Cardiac muscle cell (in vitro differentiated cells and primary cell): ENCODE measurements around the gene FSD1. TPM values are rescaled to one million over a fixed set of nuclear protein-coding genes. Genes with fewer than 3 reads are reported as not detected.

Source experiments
- DNase-seq, 2 donors: peaks; one replicate each; pipeline versions ENCODE4 v3.0.0 to v3.0.0-alpha.2; 2010 to 2017; ENCODE audit warnings: low read depth in 1 of 2, low spot score in 1 of 2
- H3K27ac ChIP-seq: fragments of 200-600 bp; sonication (generic); 2 replicates; pipeline ENCODE4 v1.5.1; 2016
- H3K27me3 ChIP-seq: fragments of 200-600 bp; sonication (generic); 2 replicates; pipeline ENCODE4 v1.6.0; 2016; ENCODE audit warnings: control low read depth
- H3K36me3 ChIP-seq: fragments of 200-600 bp; sonication (generic); 2 replicates; pipeline ENCODE4 v1.5.1; 2016; ENCODE audit warnings: control low read depth
- H3K4me1 ChIP-seq: fragments of 200-600 bp; sonication (generic); 2 replicates; pipeline ENCODE4 v1.8.1; 2017; ENCODE audit warnings: low read depth, mild to moderate bottlenecking, mixed run types
- H3K4me3 ChIP-seq: fragments of 200-600 bp; sonication (generic); 2 replicates; pipeline ENCODE4 v1.5.1; 2016; ENCODE audit warnings: mild to moderate bottlenecking
- H3K9me3 ChIP-seq: fragments of 200-600 bp; sonication (generic); 2 replicates; pipeline ENCODE4 v1.5.1; 2017; ENCODE audit warnings: low read depth, mild to moderate bottlenecking, control low read depth
- CTCF ChIP-seq: IDR thresholded peaks from 2 replicates; pipeline ENCODE4 v1.5.1; 2012; ENCODE audit warnings: low read depth, mild to moderate bottlenecking, low read length
- polyA plus RNA-seq: library from polyadenylated mRNA; unstranded; fragments of >200 nt; fragmentation: Nextera tagmentation; extraction: Ambion mirVana; gene quantifications from 2 replicates; pipeline ENCODE4 v1.2.1, GENCODE V29; 2016
- total RNA-seq: library from RNA; depleted of rRNA; stranded (reverse); fragments of >200 nt; gene quantifications from 2 replicates; pipeline ENCODE4 v1.2.3, GENCODE V29; 2016

Gene FSD1
- total and polyA plus RNA-seq, 2 experiments from 2014 or later, result 18.5 to 24.7 TPM

DNA sequence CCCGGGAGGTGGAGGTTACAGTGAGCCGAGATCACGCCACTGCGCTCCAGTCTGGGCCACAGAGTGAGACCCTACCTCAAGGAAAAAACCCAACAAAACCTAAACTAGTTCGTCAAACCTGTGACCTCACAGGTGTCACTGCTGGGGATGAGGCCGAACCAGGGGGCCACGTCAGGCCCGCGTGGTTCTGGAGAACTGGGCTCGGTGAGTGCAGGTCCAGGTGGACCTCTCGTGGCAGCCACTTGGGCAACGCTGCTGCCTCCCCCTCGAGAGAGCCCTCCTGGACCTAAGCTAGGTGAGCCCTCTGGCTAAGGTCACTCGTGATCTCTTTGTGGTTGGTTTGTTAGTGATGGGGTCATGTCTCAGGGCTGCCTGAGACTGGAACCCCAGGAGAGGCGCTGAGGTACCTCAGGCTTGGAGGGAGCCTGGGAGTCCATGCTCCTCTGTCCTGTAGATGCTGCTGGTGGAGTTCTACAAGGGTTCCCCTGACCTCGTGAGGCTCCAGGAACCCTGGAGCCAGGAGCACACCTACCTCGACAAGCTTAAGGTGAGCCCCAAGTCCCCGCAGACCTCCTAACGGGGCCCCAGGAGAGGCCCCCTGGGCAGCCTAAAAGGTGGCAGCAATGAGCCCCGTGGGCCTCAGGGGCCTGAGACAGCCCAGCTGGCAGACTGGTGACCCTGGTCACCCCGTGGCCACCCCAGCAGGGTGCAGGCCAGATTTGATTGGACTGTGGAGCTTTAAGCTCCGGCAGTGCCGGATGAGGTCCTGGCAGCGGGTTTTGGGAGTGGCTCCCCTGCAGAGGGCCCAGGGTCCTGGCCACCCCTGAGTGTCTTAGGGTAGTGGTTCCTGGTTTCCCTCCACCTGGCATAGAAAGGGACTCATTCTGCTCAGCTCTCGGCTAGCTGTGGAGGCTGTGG is 54.6 kb downstream of the FSD1 start:
- no peak for DNase-seq
- no peak for TF ChIP-seq CTCF
- Histone ChIP-seq H3K4me3 (no peak overlapping the region), H3K27ac (peak overlapping the region; percentile 9), H3K4me1 (no peaks in the 10 kb centered on the region), H3K27me3 (no peaks in the 10 kb centered on the region), H3K36me3 (peaks cover 24% of the 10 kb centered on the region), H3K9me3 (no peaks in the 10 kb centered on the region)

DNA sequence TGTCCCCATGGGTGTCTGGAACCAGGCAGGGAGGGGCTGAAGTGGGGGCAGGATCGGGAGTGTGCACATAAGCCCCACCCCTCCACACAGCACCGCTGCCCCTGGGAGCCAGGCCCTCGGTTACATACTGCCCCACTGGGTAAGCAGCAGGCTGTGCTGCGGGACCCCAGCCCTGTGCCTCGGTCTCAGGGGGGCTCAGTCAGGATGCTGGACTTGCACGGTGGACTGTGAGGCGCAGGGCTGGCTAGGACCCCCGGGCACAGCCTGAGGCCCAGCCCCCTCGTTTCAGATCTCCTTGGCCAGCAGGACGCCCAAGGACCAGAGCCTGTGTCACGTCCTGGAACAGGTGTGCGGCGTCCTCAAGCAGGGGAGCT is 55.2 kb downstream of the FSD1 start:
- Histone ChIP-seq H3K9me3 (no peaks in the 10 kb centered on the region), H3K36me3 (peaks cover 24% of the 10 kb centered on the region), H3K4me1 (no peaks in the 10 kb centered on the region), H3K27ac (peak overlapping the region; percentile 55), H3K4me3 (no peak overlapping the region), H3K27me3 (no peaks in the 10 kb centered on the region)
- no peak for TF ChIP-seq CTCF
- no peak for DNase-seq

DNA sequence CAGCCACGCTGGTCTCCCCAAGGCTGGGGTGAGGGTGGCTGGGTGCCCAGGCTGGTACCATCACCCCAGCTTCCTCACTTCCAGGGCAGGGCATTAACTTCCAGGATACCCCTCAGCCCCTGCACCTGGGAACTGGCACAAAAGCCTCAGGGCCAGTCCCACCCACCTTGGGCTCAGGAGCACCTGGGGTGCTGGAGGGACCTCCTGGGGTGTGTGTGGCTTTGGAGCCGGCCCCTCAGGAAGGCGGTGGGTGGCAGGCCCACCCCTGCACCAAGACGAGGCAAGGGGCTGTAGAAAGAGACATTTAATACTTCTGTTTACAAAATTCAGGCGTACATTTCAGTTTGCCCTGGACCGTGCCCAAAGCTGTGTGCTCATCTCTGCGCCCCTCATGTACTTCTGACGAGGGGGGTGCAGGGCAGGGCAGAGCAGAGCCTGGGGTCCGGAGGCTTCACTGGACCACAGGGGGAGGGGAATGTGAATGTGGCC is 55.7 kb downstream of the FSD1 start:
- Histone ChIP-seq H3K27me3 (no peaks in the 10 kb centered on the region), H3K4me1 (no peaks in the 10 kb centered on the region), H3K4me3 (no peak overlapping the region), H3K36me3 (peaks cover 24% of the 10 kb centered on the region), H3K9me3 (no peaks in the 10 kb centered on the region), H3K27ac (peak overlapping the region; percentile 55)
- no peak for TF ChIP-seq CTCF
- DNase-seq, result no peak

DNA sequence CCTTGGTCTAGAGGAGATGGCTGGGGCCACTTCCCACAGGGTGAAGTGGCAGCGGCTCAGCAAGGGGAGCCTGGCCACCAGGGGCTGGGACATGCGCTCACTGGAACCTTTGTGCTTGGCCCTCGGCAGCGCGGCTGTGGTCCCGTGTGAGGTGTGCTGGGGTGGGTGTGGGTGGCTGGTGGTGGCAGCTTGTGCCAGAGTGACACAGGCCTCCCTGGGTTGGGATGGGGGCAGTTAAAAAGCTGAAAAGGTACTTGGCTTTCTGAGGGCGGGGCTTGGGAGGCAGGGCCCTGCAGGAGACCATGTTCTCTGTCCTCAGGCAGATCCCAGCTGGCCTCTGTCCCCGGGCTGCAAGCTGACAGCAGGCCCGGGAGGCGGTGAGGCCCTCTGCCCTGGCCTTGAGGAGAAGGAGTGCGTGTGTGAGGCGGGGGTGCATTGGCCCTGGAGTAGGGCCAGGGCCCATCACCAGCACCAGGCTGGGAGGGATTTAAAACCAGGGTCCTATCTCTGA is 56.3 kb downstream of the FSD1 start:
- no peaks in the 10 kb centered on the region for H3K27me3 ChIP-seq
- no peaks in the 10 kb centered on the region for H3K9me3 ChIP-seq
- no peak for TF ChIP-seq CTCF
- peak in 1 of 2 donors; percentile 17 for DNase-seq
- H3K4me1 ChIP-seq, result no peaks in the 10 kb centered on the region
- peak overlapping the region; percentile 55 for H3K27ac ChIP-seq
- peaks cover 27% of the 10 kb centered on the region for H3K36me3 ChIP-seq
- H3K4me3 ChIP-seq, result no peak overlapping the region

DNA sequence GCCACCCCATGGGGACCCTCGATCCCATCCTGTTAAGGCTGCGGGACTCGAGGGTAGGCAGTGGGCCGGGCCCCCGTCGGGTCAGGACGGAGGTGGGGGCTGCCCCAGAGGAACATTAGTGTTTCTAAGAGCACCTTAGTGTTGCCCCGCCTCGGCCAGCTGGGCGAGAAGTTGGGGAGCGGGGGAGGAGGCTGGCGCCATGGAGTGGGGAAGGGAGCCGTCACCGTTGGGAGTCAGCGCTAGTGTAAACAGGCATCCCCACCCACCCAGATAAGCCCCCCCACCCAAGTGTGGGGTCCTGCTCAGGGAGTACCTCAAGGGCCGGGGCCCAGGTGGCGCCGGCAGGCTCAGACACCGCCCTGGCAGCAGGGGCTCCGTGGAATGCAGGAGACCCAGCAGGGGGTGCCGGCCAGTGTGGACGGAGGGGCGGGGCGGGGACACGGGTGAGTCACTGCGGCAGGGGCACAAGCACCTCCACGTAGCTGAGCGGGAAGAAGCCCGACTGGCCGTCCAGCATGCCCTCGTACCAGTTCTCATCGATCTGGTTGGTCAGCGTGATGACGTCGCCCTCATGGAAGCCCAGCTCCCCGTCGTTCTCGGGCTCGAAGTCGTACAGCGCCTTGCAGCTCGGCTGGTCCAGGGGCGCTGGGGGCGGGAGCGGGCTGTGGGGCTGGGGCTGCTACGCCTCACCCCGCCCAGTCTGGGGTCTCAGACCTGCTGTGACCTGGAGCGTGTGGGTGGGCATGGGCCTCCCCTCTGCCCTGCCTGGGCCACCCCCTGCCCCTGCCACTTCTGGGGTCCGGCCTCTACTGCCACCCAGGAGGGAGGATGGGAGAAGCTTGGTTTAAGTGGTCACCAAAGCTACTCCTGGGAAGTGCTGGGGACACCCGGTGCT is 57.0 kb downstream of the FSD1 start:
- Histone ChIP-seq H3K27me3 (no peaks in the 10 kb centered on the region), H3K4me3 (no peak overlapping the region), H3K36me3 (peaks cover 27% of the 10 kb centered on the region), H3K9me3 (no peaks in the 10 kb centered on the region), H3K4me1 (no peaks in the 10 kb centered on the region), H3K27ac (peak overlapping the region; percentile 55)
- no peak for DNase-seq
- no peak for TF ChIP-seq CTCF
